Smooth muscle cell (in vitro differentiated cells): ENCODE measurements around the gene RALGAPA1. TPM values are rescaled to one million over a fixed set of nuclear protein-coding genes. Genes with fewer than 3 reads are reported as not detected.

Experiments used
- DNase-seq: peaks from one replicate; lab custom pipeline; 2025; ENCODE audit not compliant: unreplicated experiment; lab: John Stamatoyannopoulos, UW
- H2AFZ ChIP-seq: fragments of 200-600 bp; sonication (generic); 2 replicates; pipeline ENCODE4 v1.6.0; 2016; ENCODE audit warnings: antibody characterized with exemption, low read depth, mild to moderate bottlenecking
- H3F3A ChIP-seq: fragments of 200-600 bp; sonication (generic); 2 replicates; pipeline ENCODE4 v1.6.0; 2017; ENCODE audit warnings: antibody characterized with exemption, low read depth
- H3K27ac ChIP-seq: fragments of 200-600 bp; sonication (generic); 2 replicates; pipeline ENCODE4 v1.5.1; 2016; ENCODE audit warnings: low read depth, mild to moderate bottlenecking
- H3K27me3 ChIP-seq: fragments of 200-600 bp; sonication (generic); 2 replicates; pipeline ENCODE4 v1.6.1; 2016; ENCODE audit warnings: low read depth, mild to moderate bottlenecking
- H3K36me3 ChIP-seq: fragments of 200-600 bp; sonication (generic); 2 replicates; pipeline ENCODE4 v1.5.1; 2016; ENCODE audit warnings: low read depth
- H3K4me1 ChIP-seq: fragments of 200-600 bp; sonication (generic); 2 replicates; pipeline ENCODE4 v1.5.1; 2016; ENCODE audit warnings: low read depth
- H3K4me2 ChIP-seq: fragments of 200-600 bp; sonication (generic); 2 replicates; pipeline ENCODE4 v1.6.0; 2016; ENCODE audit warnings: mild to moderate bottlenecking
- H3K4me3 ChIP-seq: fragments of 200-600 bp; sonication (generic); 2 replicates; pipeline ENCODE4 v1.5.1; 2016; ENCODE audit warnings: mild to moderate bottlenecking
- H3K79me2 ChIP-seq: fragments of 200-600 bp; sonication (generic); 2 replicates; pipeline ENCODE4 v1.6.0; 2016; ENCODE audit warnings: low read depth, mild to moderate bottlenecking
- H3K9ac ChIP-seq: fragments of 200-600 bp; sonication (generic); 2 replicates; pipeline ENCODE4 v1.6.0; 2016; ENCODE audit warnings: low read depth
- H3K9me3 ChIP-seq: fragments of 200-600 bp; sonication (generic); replicated peaks from 2 replicates; pipeline ENCODE4 v1.5.1; 2016; ENCODE audit warnings: low read depth
- H4K20me1 ChIP-seq: fragments of 200-600 bp; sonication (generic); 2 replicates; pipeline ENCODE4 v1.6.0; 2016; ENCODE audit warnings: low read depth
- WGBS: methylation state at CpG from one replicate; pipeline ENCODE4 v1.1.7; 2016; ENCODE audit warnings: low lambda C conversion rate; 5-methylcytosine and 5-hydroxymethylcytosine counted together
- polyA plus RNA-seq: library from polyadenylated mRNA; unstranded; fragments of >200 nt; fragmentation: Nextera tagmentation; extraction: Ambion mirVana; gene quantifications from 2 replicates; pipeline ENCODE4 v1.2.1, GENCODE V29; 2016
- total RNA-seq: library from RNA; depleted of rRNA; stranded (reverse); fragments of >200 nt; gene quantifications from 2 replicates; pipeline ENCODE4 v1.2.3, GENCODE V29; 2014
- TF ChIP-seq, protein P1 (sequence below): fragments of 200-600 bp; sonication (generic); IDR thresholded peaks from 2 replicates; pipeline ENCODE4 v1.5.1; 2017; ENCODE audit warnings: borderline replicate concordance, mild to moderate bottlenecking, antibody characterized with exemption; ENCODE audit not compliant: insufficient read depth, poor library complexity, severe bottlenecking

RALGAPA1 gene
- total and polyA plus RNA-seq, 2 experiments from 2014 or later, result 5.4 to 25.4 TPM

DNA sequence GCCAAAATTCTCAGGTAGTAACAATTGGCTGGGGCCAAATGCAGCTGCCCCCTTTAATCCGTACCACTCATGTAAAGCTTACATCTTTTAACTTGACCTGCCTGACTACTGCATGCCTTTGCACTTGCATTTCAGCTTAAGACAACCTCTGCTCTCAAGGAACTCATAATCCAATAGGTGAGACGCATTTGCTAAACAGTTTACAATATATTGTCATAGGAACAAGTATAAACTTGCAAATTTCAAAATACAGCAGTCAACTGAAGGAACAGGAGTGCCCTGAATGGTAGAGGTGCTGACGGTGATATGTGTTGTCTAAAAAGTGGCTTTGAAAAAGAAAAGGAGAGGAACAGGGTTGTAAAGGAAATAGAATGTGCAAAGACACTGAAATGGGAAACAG lies 13.4 kb upstream of the RALGAPA1 start:
- Histone ChIP-seq H2AFZ (no peak overlapping the region), H4K20me1 (no peaks in the 10 kb centered on the region), H3K27ac (no peak overlapping the region), H3K9ac (no peak overlapping the region), H3K4me2 (no peak overlapping the region), H3K4me1 (peaks cover 4% of the 10 kb centered on the region), H3K27me3 (no peaks in the 10 kb centered on the region), H3K9me3 (no peaks in the 10 kb centered on the region), H3K79me2 (peaks cover 6% of the 10 kb centered on the region), H3F3A (no peaks in the 10 kb centered on the region), H3K36me3 (no peaks in the 10 kb centered on the region), H3K4me3 (no peak overlapping the region)
- TF ChIP-seq, protein P1, sequence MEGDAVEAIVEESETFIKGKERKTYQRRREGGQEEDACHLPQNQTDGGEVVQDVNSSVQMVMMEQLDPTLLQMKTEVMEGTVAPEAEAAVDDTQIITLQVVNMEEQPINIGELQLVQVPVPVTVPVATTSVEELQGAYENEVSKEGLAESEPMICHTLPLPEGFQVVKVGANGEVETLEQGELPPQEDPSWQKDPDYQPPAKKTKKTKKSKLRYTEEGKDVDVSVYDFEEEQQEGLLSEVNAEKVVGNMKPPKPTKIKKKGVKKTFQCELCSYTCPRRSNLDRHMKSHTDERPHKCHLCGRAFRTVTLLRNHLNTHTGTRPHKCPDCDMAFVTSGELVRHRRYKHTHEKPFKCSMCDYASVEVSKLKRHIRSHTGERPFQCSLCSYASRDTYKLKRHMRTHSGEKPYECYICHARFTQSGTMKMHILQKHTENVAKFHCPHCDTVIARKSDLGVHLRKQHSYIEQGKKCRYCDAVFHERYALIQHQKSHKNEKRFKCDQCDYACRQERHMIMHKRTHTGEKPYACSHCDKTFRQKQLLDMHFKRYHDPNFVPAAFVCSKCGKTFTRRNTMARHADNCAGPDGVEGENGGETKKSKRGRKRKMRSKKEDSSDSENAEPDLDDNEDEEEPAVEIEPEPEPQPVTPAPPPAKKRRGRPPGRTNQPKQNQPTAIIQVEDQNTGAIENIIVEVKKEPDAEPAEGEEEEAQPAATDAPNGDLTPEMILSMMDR, result no peak
- DNase-seq, result no peak
- WGBS, result 80% methylated on average over 3 of the region's 3 CpGs

DNA sequence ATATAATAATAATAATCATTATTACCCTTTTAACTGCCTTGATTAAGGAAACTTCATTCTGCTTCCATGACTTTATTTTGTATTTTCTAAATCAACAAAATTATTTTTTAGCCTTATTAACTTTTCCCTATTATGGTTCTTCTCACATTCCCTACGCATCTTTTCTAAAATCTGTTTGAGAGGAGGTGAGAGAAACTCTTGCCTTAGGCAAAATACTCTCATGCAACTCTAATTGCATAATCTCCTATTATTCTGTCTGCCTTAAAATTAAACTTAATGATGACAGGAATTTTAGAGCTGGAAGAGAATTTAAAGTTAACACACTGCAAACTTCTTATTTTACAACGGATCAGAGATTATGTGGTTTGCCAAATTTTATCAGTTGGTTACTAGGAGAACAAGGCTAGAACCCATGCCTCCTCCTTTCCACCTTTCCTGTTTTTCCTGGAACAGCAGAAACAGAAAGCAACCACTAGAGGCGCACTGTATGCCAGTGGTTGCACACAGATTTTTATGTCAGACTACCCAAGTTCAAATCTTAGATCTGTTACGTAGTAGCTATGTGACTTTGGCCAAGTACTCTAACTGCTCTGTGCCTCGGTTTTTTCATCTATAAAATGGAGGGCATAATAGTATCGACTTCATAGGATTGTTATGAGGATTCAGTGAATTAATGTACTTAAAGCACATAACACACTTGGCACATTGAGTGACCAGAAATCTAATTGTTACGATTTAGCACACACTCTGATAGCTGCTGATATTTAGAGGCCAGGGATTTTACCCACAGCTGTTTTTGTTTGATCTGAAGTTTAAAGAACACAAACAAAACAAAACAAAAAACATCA lies 12.7 kb upstream of the RALGAPA1 start:
- Histone ChIP-seq H3K79me2 (no peaks in the 10 kb centered on the region), H3K36me3 (no peaks in the 10 kb centered on the region), H2AFZ (no peak overlapping the region), H3K4me1 (peaks cover 4% of the 10 kb centered on the region), H3K27ac (no peak overlapping the region), H3K4me3 (no peak overlapping the region), H4K20me1 (no peaks in the 10 kb centered on the region), H3F3A (no peaks in the 10 kb centered on the region), H3K9ac (no peak overlapping the region), H3K27me3 (no peaks in the 10 kb centered on the region), H3K9me3 (no peaks in the 10 kb centered on the region), H3K4me2 (no peak overlapping the region)
- 60% methylated on average over 7 of the region's 7 CpGs for WGBS
- TF ChIP-seq, protein P1, result no peak
- DNase-seq, result no peak

DNA sequence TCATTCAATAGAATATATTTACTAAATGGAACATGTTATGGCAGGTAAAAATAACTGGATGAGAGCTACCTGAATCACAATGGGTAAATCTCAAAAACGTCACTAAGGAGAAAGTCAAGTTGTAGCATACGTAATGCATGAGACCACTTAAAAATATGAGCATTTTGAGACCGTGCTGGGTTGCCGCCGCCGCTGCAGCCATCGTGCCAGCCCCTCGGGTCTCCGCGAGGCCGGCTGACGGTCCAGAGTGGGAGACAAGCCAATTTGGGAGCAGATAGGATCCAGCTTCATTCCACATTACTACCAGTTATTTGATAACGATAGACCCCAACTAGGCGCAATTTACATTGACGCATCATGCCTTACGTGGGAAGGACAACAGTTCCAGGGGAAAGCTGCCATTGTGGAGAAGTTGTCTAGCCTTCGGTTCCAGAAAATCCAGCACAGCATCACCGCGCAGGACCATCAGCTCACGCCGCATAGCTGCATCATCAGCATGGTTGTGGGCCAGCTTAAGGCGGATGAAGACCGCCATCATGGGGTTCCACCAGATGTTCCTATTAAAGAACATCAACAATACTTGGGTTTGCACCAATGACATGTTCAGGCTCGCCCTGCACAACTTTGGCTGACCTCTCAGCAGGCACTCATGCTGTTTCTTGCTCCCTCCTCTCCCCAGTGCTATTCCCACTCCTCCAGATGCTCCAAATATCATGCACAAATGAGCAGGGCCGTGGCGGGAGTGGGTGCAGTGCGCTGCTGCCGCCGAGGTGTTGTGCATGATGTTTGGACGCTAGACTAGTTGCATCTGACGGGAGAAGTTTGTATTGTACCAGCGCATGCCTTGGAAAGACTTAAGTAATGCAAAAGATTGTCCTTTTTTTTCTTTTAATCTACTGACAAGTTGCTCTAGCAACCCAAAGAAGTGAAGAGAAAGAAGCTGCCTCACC lies 10.8 kb upstream of the RALGAPA1 start:
- TF ChIP-seq, protein P1, result no peak
- DNase-seq, result no peak
- no peaks in the 10 kb centered on the region for H3K36me3 ChIP-seq
- no peak overlapping the region for H3K4me3 ChIP-seq
- no peak overlapping the region for H3K4me2 ChIP-seq
- H3K79me2 ChIP-seq, result no peaks in the 10 kb centered on the region
- H3K4me1 ChIP-seq, result no peaks in the 10 kb centered on the region
- WGBS, result 94% methylated on average over 32 of the region's 32 CpGs
- H4K20me1 ChIP-seq, result no peaks in the 10 kb centered on the region
- no peak overlapping the region for H3K27ac ChIP-seq
- no peaks in the 10 kb centered on the region for H3F3A ChIP-seq
- H2AFZ ChIP-seq, result no peak overlapping the region
- no peak overlapping the region for H3K9ac ChIP-seq
- H3K9me3 ChIP-seq, result no peaks in the 10 kb centered on the region
- no peaks in the 10 kb centered on the region for H3K27me3 ChIP-seq
